ENCODE results near the gene STOM.

Gene STOM

DNA sequence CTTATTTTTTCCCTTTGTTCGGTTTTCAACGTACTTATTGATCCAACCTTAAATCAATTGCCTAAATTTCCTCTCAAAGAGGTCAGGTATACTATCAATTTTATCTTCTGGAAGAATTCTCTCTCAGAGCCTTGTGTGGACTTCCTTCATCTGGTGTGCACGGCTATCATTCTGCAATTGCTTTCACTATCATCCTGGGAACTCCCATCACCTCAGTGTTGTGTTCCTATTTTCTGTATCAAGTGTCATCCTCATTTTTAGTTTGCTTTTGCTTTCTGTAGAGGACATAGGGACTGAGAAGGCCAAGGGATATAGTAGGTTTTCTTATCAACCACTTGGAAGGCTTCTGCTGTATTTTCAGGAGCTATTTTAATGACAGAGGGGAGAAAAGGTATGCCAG, 11.3 kb downstream of the STOM start:
- H4K20me1 ChIP-seq (ENCODE audit: insufficient read depth, low read length) = no peaks in the 10 kb centered on the region
- peaks cover 25% of the 10 kb centered on the region for H3K27me3 ChIP-seq (ENCODE audit: insufficient read depth, low read length, poor library complexity)
- H3K27ac ChIP-seq (ENCODE audit: low read length) = no peak overlapping the region
- no peaks in the 10 kb centered on the region for H3K9me3 ChIP-seq (ENCODE audit: insufficient read depth, low read length, severe bottlenecking)
- no peak overlapping the region for H3K4me3 ChIP-seq (ENCODE audit: low read depth in 1 of 2, low read length in 2 of 2)
- TF ChIP-seq, protein P1, sequence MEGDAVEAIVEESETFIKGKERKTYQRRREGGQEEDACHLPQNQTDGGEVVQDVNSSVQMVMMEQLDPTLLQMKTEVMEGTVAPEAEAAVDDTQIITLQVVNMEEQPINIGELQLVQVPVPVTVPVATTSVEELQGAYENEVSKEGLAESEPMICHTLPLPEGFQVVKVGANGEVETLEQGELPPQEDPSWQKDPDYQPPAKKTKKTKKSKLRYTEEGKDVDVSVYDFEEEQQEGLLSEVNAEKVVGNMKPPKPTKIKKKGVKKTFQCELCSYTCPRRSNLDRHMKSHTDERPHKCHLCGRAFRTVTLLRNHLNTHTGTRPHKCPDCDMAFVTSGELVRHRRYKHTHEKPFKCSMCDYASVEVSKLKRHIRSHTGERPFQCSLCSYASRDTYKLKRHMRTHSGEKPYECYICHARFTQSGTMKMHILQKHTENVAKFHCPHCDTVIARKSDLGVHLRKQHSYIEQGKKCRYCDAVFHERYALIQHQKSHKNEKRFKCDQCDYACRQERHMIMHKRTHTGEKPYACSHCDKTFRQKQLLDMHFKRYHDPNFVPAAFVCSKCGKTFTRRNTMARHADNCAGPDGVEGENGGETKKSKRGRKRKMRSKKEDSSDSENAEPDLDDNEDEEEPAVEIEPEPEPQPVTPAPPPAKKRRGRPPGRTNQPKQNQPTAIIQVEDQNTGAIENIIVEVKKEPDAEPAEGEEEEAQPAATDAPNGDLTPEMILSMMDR (IDR thresholded peaks at IDR 0.05; ENCODE audit: borderline replicate concordance, extremely low read depth, low read length, poor library complexity, severe bottlenecking) = no peak
- TF ChIP-seq EZH2 (IDR thresholded peaks at IDR 0.05; ENCODE audit: borderline replicate concordance, low read depth, low read length, severe bottlenecking) = no peak
- DNase-seq (no peak), ATAC-seq (ENCODE audit: insufficient read depth, low read depth) (no peak)
- no peaks in the 10 kb centered on the region for H3K4me1 ChIP-seq (ENCODE audit: insufficient read depth, low read length)
- no peak overlapping the region for H3K9ac ChIP-seq (ENCODE audit: low read depth, low read length)
- H2AFZ ChIP-seq (ENCODE audit: low read depth, low read length) = no peak overlapping the region
- H3K36me3 ChIP-seq (ENCODE audit: insufficient read depth, low read length) = no peaks in the 10 kb centered on the region
- no peaks in the 10 kb centered on the region for H3K79me2 ChIP-seq (ENCODE audit: insufficient read depth, low read length)
- H3K4me2 ChIP-seq (ENCODE audit: insufficient read depth, low read length) = no peak overlapping the region

DNA sequence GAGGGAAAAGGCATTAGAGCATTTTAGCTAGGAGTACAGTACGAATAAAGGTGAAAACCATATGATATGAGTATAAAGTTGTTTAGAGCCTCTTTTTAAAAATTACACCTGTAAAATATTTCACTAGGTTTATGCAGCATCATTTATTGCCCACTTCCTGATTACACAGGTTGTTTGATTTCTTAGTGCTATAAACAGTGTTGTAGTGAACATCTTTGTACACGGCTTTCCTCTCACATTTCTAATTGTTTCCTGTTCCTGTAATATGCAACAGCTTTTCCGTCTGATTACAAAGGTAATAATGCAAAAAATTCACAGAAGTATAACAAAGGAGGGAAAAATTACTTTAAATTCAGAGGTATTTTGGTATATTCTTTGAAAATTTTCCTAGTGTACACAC, 13.0 kb downstream of the STOM start:
- Histone ChIP-seq H3K4me2 (ENCODE audit: insufficient read depth, low read length) (no peak overlapping the region), H3K4me1 (ENCODE audit: insufficient read depth, low read length) (no peaks in the 10 kb centered on the region), H2AFZ (ENCODE audit: low read depth, low read length) (no peak overlapping the region), H3K9me3 (ENCODE audit: insufficient read depth, low read length, severe bottlenecking) (no peaks in the 10 kb centered on the region), H3K27ac (ENCODE audit: low read length) (no peak overlapping the region), H3K9ac (ENCODE audit: low read depth, low read length) (no peak overlapping the region), H3K79me2 (ENCODE audit: insufficient read depth, low read length) (no peaks in the 10 kb centered on the region), H3K36me3 (ENCODE audit: insufficient read depth, low read length) (no peaks in the 10 kb centered on the region), H3K27me3 (ENCODE audit: insufficient read depth, low read length, poor library complexity) (peaks cover 22% of the 10 kb centered on the region), H3K4me3 (ENCODE audit: low read depth in 1 of 2, low read length in 2 of 2) (no peak overlapping the region), H4K20me1 (ENCODE audit: insufficient read depth, low read length) (no peaks in the 10 kb centered on the region)
- TF ChIP-seq, protein P1 (IDR thresholded peaks at IDR 0.05; ENCODE audit: borderline replicate concordance, extremely low read depth, low read length, poor library complexity, severe bottlenecking) = no peak
- no peak for TF ChIP-seq EZH2 (IDR thresholded peaks at IDR 0.05; ENCODE audit: borderline replicate concordance, low read depth, low read length, severe bottlenecking)
- ATAC-seq (ENCODE audit: insufficient read depth, low read depth) = no peak
- DNase-seq = no peak

DNA sequence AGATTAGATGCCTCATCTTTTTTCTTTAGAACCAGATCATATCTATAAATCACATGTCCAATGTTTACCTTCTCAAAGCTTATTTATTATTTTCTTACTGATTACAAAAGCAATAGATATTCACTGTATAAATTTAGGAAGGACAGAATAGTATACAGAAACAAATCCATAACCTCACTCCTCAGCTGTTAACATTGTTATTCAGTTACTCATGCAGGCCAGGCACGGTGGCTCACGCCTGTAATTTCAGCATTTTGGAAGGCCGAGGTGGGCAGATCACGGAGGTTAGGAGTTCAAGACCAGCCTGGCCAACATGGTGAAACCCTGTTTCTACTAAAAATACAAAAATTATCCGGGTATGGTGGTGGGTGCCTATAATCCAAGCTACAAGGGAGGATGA, 15.3 kb downstream of the STOM start:
- no peak for ATAC-seq (ENCODE audit: insufficient read depth, low read depth)
- no peak for DNase-seq
- H3K36me3 ChIP-seq (ENCODE audit: insufficient read depth, low read length) = no peaks in the 10 kb centered on the region
- H3K4me1 ChIP-seq (ENCODE audit: insufficient read depth, low read length) = no peaks in the 10 kb centered on the region
- TF ChIP-seq, protein P1 (IDR thresholded peaks at IDR 0.05; ENCODE audit: borderline replicate concordance, extremely low read depth, low read length, poor library complexity, severe bottlenecking) = no peak
- TF ChIP-seq EZH2 (IDR thresholded peaks at IDR 0.05; ENCODE audit: borderline replicate concordance, low read depth, low read length, severe bottlenecking) = no peak
- H3K4me2 ChIP-seq (ENCODE audit: insufficient read depth, low read length) = no peak overlapping the region
- no peak overlapping the region for H3K4me3 ChIP-seq (ENCODE audit: low read depth in 1 of 2, low read length in 2 of 2)
- no peaks in the 10 kb centered on the region for H3K9me3 ChIP-seq (ENCODE audit: insufficient read depth, low read length, severe bottlenecking)
- H3K79me2 ChIP-seq (ENCODE audit: insufficient read depth, low read length) = no peaks in the 10 kb centered on the region
- H3K27me3 ChIP-seq (ENCODE audit: insufficient read depth, low read length, poor library complexity) = peaks cover 25% of the 10 kb centered on the region
- no peaks in the 10 kb centered on the region for H4K20me1 ChIP-seq (ENCODE audit: insufficient read depth, low read length)
- no peak overlapping the region for H3K9ac ChIP-seq (ENCODE audit: low read depth, low read length)
- H3K27ac ChIP-seq (ENCODE audit: low read length) = no peak overlapping the region
- no peak overlapping the region for H2AFZ ChIP-seq (ENCODE audit: low read depth, low read length)

DNA sequence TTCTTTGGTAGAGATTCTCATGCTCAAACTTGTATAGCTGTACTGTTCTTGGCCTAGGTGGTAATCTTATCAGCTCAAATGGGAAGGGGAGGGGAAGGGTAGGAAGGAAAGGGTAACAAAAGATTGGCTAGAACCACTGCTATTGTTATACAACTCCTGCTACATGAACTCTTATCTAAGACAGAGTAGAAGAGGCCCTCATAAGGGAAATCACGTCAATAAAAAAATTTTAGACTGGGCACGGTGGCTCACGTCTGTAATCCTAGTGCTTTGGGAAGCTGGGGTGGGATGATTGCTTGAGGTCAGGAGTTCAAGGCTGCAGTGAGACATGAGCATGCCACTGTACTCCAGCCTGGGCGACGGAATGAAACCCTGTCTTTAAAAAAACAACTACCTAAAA, 15.9 kb downstream of the STOM start:
- DNase-seq (no peak), ATAC-seq (ENCODE audit: insufficient read depth, low read depth) (no peak)
- Histone ChIP-seq H3K9me3 (ENCODE audit: insufficient read depth, low read length, severe bottlenecking) (no peaks in the 10 kb centered on the region), H4K20me1 (ENCODE audit: insufficient read depth, low read length) (no peaks in the 10 kb centered on the region), H3K27me3 (ENCODE audit: insufficient read depth, low read length, poor library complexity) (peaks cover 20% of the 10 kb centered on the region), H3K27ac (ENCODE audit: low read length) (no peak overlapping the region), H3K4me1 (ENCODE audit: insufficient read depth, low read length) (no peaks in the 10 kb centered on the region), H2AFZ (ENCODE audit: low read depth, low read length) (no peak overlapping the region), H3K4me2 (ENCODE audit: insufficient read depth, low read length) (no peak overlapping the region), H3K4me3 (ENCODE audit: low read depth in 1 of 2, low read length in 2 of 2) (no peak overlapping the region), H3K79me2 (ENCODE audit: insufficient read depth, low read length) (no peaks in the 10 kb centered on the region), H3K36me3 (ENCODE audit: insufficient read depth, low read length) (no peaks in the 10 kb centered on the region), H3K9ac (ENCODE audit: low read depth, low read length) (no peak overlapping the region)
- no peak for TF ChIP-seq EZH2 (IDR thresholded peaks at IDR 0.05; ENCODE audit: borderline replicate concordance, low read depth, low read length, severe bottlenecking)
- TF ChIP-seq, protein P1 (IDR thresholded peaks at IDR 0.05; ENCODE audit: borderline replicate concordance, extremely low read depth, low read length, poor library complexity, severe bottlenecking) = no peak
